ENCODE results near the gene CHKA. TPM values are rescaled to one million over a fixed set of nuclear protein-coding genes. Genes with fewer than 3 reads are reported as not detected.
A peak's percentile ranks its signal among the peaks of the same experiment; 100 is the strongest.

Gene CHKA
- total and polyA plus RNA-seq, 2 of the 8 experiments (the other 6 are each of a cell fraction or from before 2014, with no cell fraction given), result 61.2 to 86.6 TPM

- H2BK20ac ChIP-seq (ENCODE audit: low read length), result no peak overlapping the region
- peaks cover 3% of the 10 kb centered on the region; the same call in 1 of the 2 replicates for H3K79me1 ChIP-seq (ENCODE audit: low read depth, low read length)
- FAIRE-seq (no peak), DNase-seq (ENCODE audit: low read depth in 1 of 2, low spot score in 2 of 2) (peak in 1 of 2 experiments; percentile 53)
- no peak overlapping the region for H2BK12ac ChIP-seq (ENCODE audit: low read depth, low read length)
- peaks cover 0 to 6% (median 2%) of the 10 kb centered on the region in 4 experiments; a peak in 3 of 8 replicates for H3K36me3 ChIP-seq (ENCODE audit: control insufficient read depth in 2 of 4, insufficient read depth in 4 of 4, low read length in 3 of 4)
- no peaks in the 10 kb centered on the region for H3K23me2 ChIP-seq (ENCODE audit: low read depth, low read length)
- ChIA-PET CTCF (ENCODE audit: partially characterized antibody) (interaction anchor here (1.3 to 2.3 kb wide), 4 partner anchors 10 to 158 kb away, joined by 4 to 9 read pairs (median 5); no protein-coding TSS in a partner anchor), POLR2A (ENCODE audit: partially characterized antibody) (interaction anchor here (1.2 to 10.8 kb wide), 3 partner anchors 14 to 68 kb away, joined by 3 to 183 read pairs (median 6); partner anchors contain the start of genes NDUFS8 and TCIRG1)
- no peak overlapping the region for H3K56ac ChIP-seq (replicated peaks; ENCODE audit: insufficient read length, low read depth, low read length)
- no peaks in the 10 kb centered on the region for H3K79me2 ChIP-seq (ENCODE audit: control insufficient read depth in 1 of 2, insufficient read depth in 2 of 2, low read length in 2 of 2)
- 91% methylated on average over 18 of the region's 18 CpGs; no CpG with 5 or more reads in 1 of the 2 experiments for WGBS, 2 experiments (ENCODE audit: extremely low coverage in 1 of 2, insufficient coverage in 1 of 2, insufficient read length in 1 of 2, insufficient replicate concordance in 2 of 2, low coverage in 1 of 2, low lambda C conversion rate in 2 of 2, missing lambda C conversion rate in 1 of 2)
- H3K23ac ChIP-seq (ENCODE audit: insufficient read length), result no peak overlapping the region
- no peak overlapping the region; the same call in 1 of the 2 replicates for H3K18ac ChIP-seq (ENCODE audit: extremely low read depth, low read length)
- peak overlapping the region; percentile 44; the same call in 1 of the 2 replicates for H2BK5ac ChIP-seq (ENCODE audit: low read depth, low read length)
- H3K4me2 ChIP-seq (ENCODE audit: insufficient read depth in 1 of 2, low read depth in 2 of 2, low read length in 2 of 2), result no peak overlapping the region
- no peak overlapping the region for H2BK120ac ChIP-seq (replicated peaks; ENCODE audit: low read depth, low read length)
- H3K4ac ChIP-seq (replicated peaks; ENCODE audit: insufficient read length, low read depth, low read length), result no peak overlapping the region
- no peaks in the 10 kb centered on the region for H3K27me3 ChIP-seq (replicated peaks in 1 of 4; ENCODE audit: control insufficient read depth in 3 of 4, extremely low read depth in 1 of 4, insufficient read depth in 3 of 4, low read length in 3 of 4)
- peaks cover 2 to 10% of the 10 kb centered on the region in 2 experiments for H4K20me1 ChIP-seq (replicated peaks in 1 of 2; ENCODE audit: control insufficient read depth in 1 of 2, insufficient read depth in 2 of 2, low read length in 2 of 2)
- 0 out of 2 replicates have a peak overlapping the region, but pooled peaks have one; percentile 12 for H3K27ac ChIP-seq (ENCODE audit: low read depth, low read length)
- no peak overlapping the region for H2BK15ac ChIP-seq (ENCODE audit: low read length)
- H2AFZ ChIP-seq (ENCODE audit: low read length), result no peak overlapping the region
- no peak overlapping the region for H3K9ac ChIP-seq (replicated peaks in 1 of 4; ENCODE audit: extremely low read depth in 1 of 4, low read depth in 3 of 4, low read length in 3 of 4)
- H2AK5ac ChIP-seq (ENCODE audit: low read depth, low read length), result no peak overlapping the region
- no peak overlapping the region for H4K5ac ChIP-seq (ENCODE audit: insufficient read length, low read depth, low read length)
- H3K4me3 ChIP-seq (ENCODE audit: extremely low read depth in 1 of 4, insufficient read depth in 2 of 4, low read depth in 3 of 4, low read length in 4 of 4), result no peak overlapping the region
- peaks cover 0 to 10% (median 6%) of the 10 kb centered on the region in 4 experiments; a peak in 5 of 7 replicates for H3K4me1 ChIP-seq (replicated peaks in 1 of 4; ENCODE audit: control insufficient read depth in 3 of 4, insufficient read depth in 4 of 4, low read length in 3 of 4)
- no peaks in the 10 kb centered on the region for H3K9me3 ChIP-seq (ENCODE audit: insufficient read depth in 2 of 2, low read depth in 1 of 2, low read length in 1 of 2)
- H4K8ac ChIP-seq (ENCODE audit: extremely low read depth, insufficient read depth, low read length), result no peak overlapping the region
- no peak overlapping the region for H3K14ac ChIP-seq (ENCODE audit: insufficient read length)
- no peak overlapping the region for H4K91ac ChIP-seq (replicated peaks; ENCODE audit: insufficient read length, low read length)
- TF ChIP-seq SP2 (IDR thresholded peaks at IDR 0.05; ENCODE audit: low read length) (no peak), EGR1 (IDR thresholded peaks at IDR 0.05; ENCODE audit: borderline replicate concordance, low read depth, low read length) (no peak), KDM1A (IDR thresholded peaks at IDR 0.05; ENCODE audit: borderline replicate concordance, low read length) (no peak), SIN3A (conservative IDR thresholded peaks at IDR 0.05 in 1 of 2, IDR thresholded peaks at IDR 0.05 in 1 of 2; ENCODE audit: low read depth in 1 of 2, low read length in 2 of 2) (no peak), SAP30 (IDR thresholded peaks at IDR 0.05; ENCODE audit: insufficient read depth, insufficient replicate concordance, low read length) (no peak), SP1 (IDR thresholded peaks at IDR 0.05; ENCODE audit: low read depth, low read length) (no peak), KDM4A (IDR thresholded peaks at IDR 0.05; ENCODE audit: low read depth, low read length, severe bottlenecking) (no peak), HDAC2 (IDR thresholded peaks at IDR 0.05; ENCODE audit: borderline replicate concordance in 1 of 2, low read depth in 2 of 2, low read length in 2 of 2) (no peak), SUZ12 (IDR thresholded peaks at IDR 0.05; ENCODE audit: low read length) (no peak), TCF12 (IDR thresholded peaks at IDR 0.05; ENCODE audit: low read depth, low read length) (no peak), SIRT6 (IDR thresholded peaks at IDR 0.05; ENCODE audit: low read length) (no peak), RBBP5 (IDR thresholded peaks at IDR 0.05; ENCODE audit: borderline replicate concordance, low read depth, low read length) (no peak)
Observed at GRCh38 chr11:68050371-68050841, 70.8 kb downstream of the CHKA start.

All from H1 (cell line).